GM12878 (cell line): ENCODE results near the gene PLEKHM1. TPM values are rescaled to one million over a fixed set of nuclear protein-coding genes. Genes with fewer than 3 reads are reported as not detected.

Experiments used
- ATAC-seq: fragments of 200-7000 bp; cut with Tn5 transposase; 3 replicates; pipeline ENCODE4 v1.9.1; 2020; ENCODE audit warnings: mild to moderate bottlenecking, moderate library complexity
- BruUV-seq: library from RNA; stranded (reverse); fragments of 400-500 nt; replicated peaks from 2 replicates; lab custom pipeline; 2021; lab: Mats Ljungman, UMichigan
- CTCF ChIA-PET: fragments of 300-600 bp; sonication (Branson Sonifier 250); formaldehyde crosslinking; extraction: SDS; loops from one replicate; lab custom pipeline; 2021; ENCODE audit warnings: inconsistent platforms; lab: Yijun Ruan, JAX
- POLR2A ChIA-PET: fragments of 350-600 bp; formaldehyde crosslinking; extraction: SDS; loops from one replicate; lab custom pipeline; 2021; ENCODE audit warnings: inconsistent platforms; lab: Charles Lee
- RAD21 ChIA-PET: fragments of 300-600 bp; sonication (Branson Sonifier 250); formaldehyde crosslinking; loops from one replicate; lab custom pipeline; 2023; ENCODE audit warnings: antibody characterized with exemption; ENCODE audit not compliant: unreplicated experiment; lab: Charles Lee
- SMC1A ChIA-PET: fragments of 300-600 bp; sonication (Branson Sonifier 250); formaldehyde crosslinking; loops from one replicate; lab custom pipeline; 2023; ENCODE audit not compliant: unreplicated experiment, uncharacterized antibody; lab: Charles Lee
- DNase-seq: peaks from one replicate; pipeline ENCODE4 v3.0.0-alpha.2; 2011; ENCODE audit warnings: low read depth, low spot score
- FAIRE-seq: peaks from 3 replicates; lab custom pipeline; 2011; peaks lifted over from hg19 to GRCh38; lab: Jason Lieb, UNC
- H2AFZ ChIP-seq: 2 replicates; pipeline ENCODE4 v1.6.0; 2011; ENCODE audit warnings: low read depth, low read length, control low read depth; ENCODE audit not compliant: control insufficient read depth
- H3K27ac ChIP-seq: 2 replicates; pipeline ENCODE4 v1.5.1; 2011; ENCODE audit warnings: control low read depth; ENCODE audit not compliant: control insufficient read depth, insufficient read depth
- H3K27me3 ChIP-seq, 2 experiments: replicated peaks in 1 of 2; 2 replicates each; pipeline versions ENCODE4 v1.6.0 to v1.6.1; 2011; ENCODE audit warnings: low read length in 1 of 2; ENCODE audit not compliant: control insufficient read depth in 2 of 2, insufficient read depth in 2 of 2
- H3K36me3 ChIP-seq, 2 experiments: 2 replicates each; pipeline ENCODE4 v1.5.1; 2011; ENCODE audit warnings: low read length in 1 of 2; ENCODE audit not compliant: control insufficient read depth in 2 of 2, insufficient read depth in 2 of 2
- H3K4me1 ChIP-seq: 2 replicates; pipeline ENCODE4 v1.6.1; 2011; ENCODE audit warnings: mild to moderate bottlenecking, low read length, moderate library complexity, mixed read lengths; ENCODE audit not compliant: control insufficient read depth, insufficient read depth
- H3K4me2 ChIP-seq: 2 replicates; pipeline ENCODE4 v1.6.0; 2011; ENCODE audit warnings: control low read depth; ENCODE audit not compliant: control insufficient read depth, insufficient read depth
- H3K4me3 ChIP-seq: fragments of 200-600 bp; sonication (generic); 2 replicates; pipeline ENCODE4 v1.5.1; 2016
- H3K79me2 ChIP-seq: 2 replicates; pipeline ENCODE4 v1.6.0; 2011; ENCODE audit warnings: low read length; ENCODE audit not compliant: control insufficient read depth, insufficient read depth
- H3K9ac ChIP-seq: 2 replicates; pipeline ENCODE4 v1.8.0; 2011; ENCODE audit warnings: low read length, control low read depth, mixed read lengths; ENCODE audit not compliant: control insufficient read depth, insufficient read depth
- H3K9me3 ChIP-seq: replicated peaks from 3 replicates; pipeline ENCODE4 v1.5.1; 2011; ENCODE audit warnings: mild to moderate bottlenecking, low read length; ENCODE audit not compliant: control insufficient read depth, insufficient read depth
- H4K20me1 ChIP-seq: 2 replicates; pipeline ENCODE4 v1.6.0; 2011; ENCODE audit not compliant: control insufficient read depth, insufficient read depth
- BRCA1 ChIP-seq: IDR thresholded peaks from 2 replicates; pipeline ENCODE4 v1.6.1; 2011; ENCODE audit warnings: low read depth, low read length, improper control_type of control experiment
- CUX1 ChIP-seq: IDR thresholded peaks from 2 replicates; pipeline ENCODE4 v1.6.1; 2012; ENCODE audit warnings: improper control_type of control experiment, low read depth, low read length; ENCODE audit not compliant: insufficient replicate concordance
- LARP7 ChIP-seq: fragments of 450-650 bp; IDR thresholded peaks from 2 replicates; pipeline ENCODE4 v1.6.1; 2017; ENCODE audit warnings: mild to moderate bottlenecking
- MYB ChIP-seq: fragments of 150-350 bp; IDR thresholded peaks from 2 replicates; pipeline ENCODE4 v1.6.1; 2014; ENCODE audit warnings: mild to moderate bottlenecking, low read depth, low read length, borderline replicate concordance
- NFXL1 ChIP-seq: fragments of 450-650 bp; IDR thresholded peaks from 2 replicates; pipeline ENCODE4 v1.6.1; 2017; ENCODE audit warnings: antibody characterized with exemption, mild to moderate bottlenecking, borderline replicate concordance
- POU2F2 ChIP-seq: IDR thresholded peaks from 3 replicates; pipeline ENCODE4 v1.6.1; 2011; ENCODE audit warnings: low read depth, mild to moderate bottlenecking, low read length, borderline replicate concordance
- RAD51 ChIP-seq: fragments of 450-650 bp; IDR thresholded peaks from 2 replicates; pipeline ENCODE4 v1.6.1; 2016; ENCODE audit warnings: moderate library complexity, mild to moderate bottlenecking, inconsistent platforms
- RFX5 ChIP-seq: IDR thresholded peaks from 2 replicates; pipeline ENCODE4 v1.6.1; 2011; ENCODE audit warnings: low read depth, low read length, improper control_type of control experiment
- SKIL ChIP-seq: fragments of 450-650 bp; IDR thresholded peaks from 2 replicates; pipeline ENCODE4 v1.6.1; 2017; ENCODE audit warnings: mild to moderate bottlenecking, low read depth, inconsistent platforms; ENCODE audit not compliant: poor library complexity, severe bottlenecking
- ZBTB11 ChIP-seq: fragments of 450-650 bp; formaldehyde crosslinking; IDR thresholded peaks from 2 replicates; pipeline ENCODE4 v1.5.0; 2022; ENCODE audit warnings: mild to moderate bottlenecking, missing genetic modification characterization
- WGBS: methylation state at CpG from one replicate; pipeline ENCODE4 v1.1.6; 2016; ENCODE audit warnings: low lambda C conversion rate; ENCODE audit not compliant: insufficient replicate concordance, insufficient coverage; ENCODE audit errors: missing lambda C conversion rate; 5-methylcytosine and 5-hydroxymethylcytosine counted together
- in situ Hi-C: fragments of 300-500 bp; cut with MboI; formaldehyde crosslinking; loops from 9 replicates; pipeline ENCODE4 v1.14.3; 2018; ENCODE audit warnings: mixed read lengths
- intact Hi-C: fragments of 100-400 bp; cut with micrococcal nuclease; formaldehyde crosslinking; loops from one replicate; pipeline ENCODE4 v1.14.2; 2022; ENCODE audit not compliant: unreplicated experiment
- polyA plus RNA-seq, 11 experiments: library from polyadenylated mRNA; depleted of rRNA in 4 of 11; unstranded in 6 of 11; stranded (reverse) in 5 of 11; fragments of >200 nt; fragmentation: Nextera tagmentation in 4 of 11; fragmentation: Illumina TruSeq in 1 of 11; extraction: Ambion mirVana in 4 of 11; extraction: Trizol in 1 of 11; gene quantifications; 1 replicate in 1 of 11; 2 replicates in 10 of 11; pipeline versions ENCODE4 v1.2.1 to v1.2.3, GENCODE V29; 2011 to 2016; ENCODE audit warnings: inconsistent platforms in 2 of 11, missing spikeins in 2 of 11, low read depth in 1 of 11
- total RNA-seq, 4 experiments: library from RNA; depleted of rRNA in 3 of 4; stranded (reverse); fragments of >200 nt in 3 of 4; fragmentation: Illumina TruSeq in 1 of 4; extraction: Trizol in 1 of 4; gene quantifications; 2 replicates each; pipeline versions ENCODE4 v1.2.1 to v1.2.3, GENCODE V29; 2013 to 2021

Gene PLEKHM1
- total and polyA plus RNA-seq, 10 of the 15 experiments (the other 5 are each of a cell fraction or from before 2014, with no cell fraction given) = 0.21 to 27.8 (median 9.4) TPM

- Histone ChIP-seq H3K4me2 (no peak overlapping the region), H3K27ac (no peak overlapping the region), H4K20me1 (no peaks in the 10 kb centered on the region), H3K9me3 (no peaks in the 10 kb centered on the region), H3K36me3 (no peaks in the 10 kb centered on the region; a peak in 1 of 4 replicates), H3K9ac (no peak overlapping the region), H3K27me3 (no peaks in the 10 kb centered on the region), H3K4me1 (peaks cover 18% of the 10 kb centered on the region), H3K4me3 (no peak overlapping the region), H3K79me2 (no peaks in the 10 kb centered on the region), H2AFZ (no peak overlapping the region)
- POLR2A ChIA-PET = no interaction called here
- ATAC-seq (no peak), FAIRE-seq (no peak), DNase-seq (no peak)
- RAD21 ChIA-PET = no interaction called here
- 89% methylated on average over 23 of the region's 23 CpGs for WGBS
- in situ Hi-C loops = no loop called here
- TF ChIP-seq RFX5 (no peak), MYB (no peak), BRCA1 (no peak), RAD51 (no peak), SKIL (no peak), ZBTB11 (CRISPR knock-in tag) (no peak), LARP7 (no peak), CUX1 (no peak), POU2F2 (no peak), NFXL1 (no peak)
- CTCF ChIA-PET = no interaction called here
- SMC1A ChIA-PET = no interaction called here
- intact Hi-C loops = loop anchor here (10.0 kb wide), 1 partner anchor 58 kb away; the partner anchor contains the start of gene PLEKHM1
- BruUV-seq = no TSS peak
Observed at GRCh38 chr17:45436625-45437464, 53.7 kb downstream of the PLEKHM1 start.
